ENCODE measurements around the gene ARHGAP24.

GRCh38 chr4:85792376-85793232, 317.7 kb downstream of the ARHGAP24 start:
- TF ChIP-seq CTCF (IDR thresholded peaks at IDR 0.05), result no peak
- TF ChIP-seq ZNF416 (CRISPR knock-in tag; IDR thresholded peaks at IDR 0.05), result no peak
- TF ChIP-seq NR2C2 (CRISPR knock-in tag; IDR thresholded peaks at IDR 0.05), result no peak
- TF ChIP-seq CREB1 (CRISPR knock-in tag; IDR thresholded peaks at IDR 0.05), result no peak
- no peak for TF ChIP-seq NFYB (CRISPR knock-in tag; conservative IDR thresholded peaks at IDR 0.05; ENCODE audit: low read depth)
- no peak for TF ChIP-seq USF2 (CRISPR knock-in tag; IDR thresholded peaks at IDR 0.05)
- no peak for TF ChIP-seq NFE2L1 (CRISPR knock-in tag; IDR thresholded peaks at IDR 0.05)
- TF ChIP-seq HMGXB4 (CRISPR knock-in tag; IDR thresholded peaks at IDR 0.05), result no peak
- no peak for TF ChIP-seq USF1 (CRISPR knock-in tag; IDR thresholded peaks at IDR 0.05)
- no peak for TF ChIP-seq ATF2 (CRISPR knock-in tag; IDR thresholded peaks at IDR 0.05; ENCODE audit: borderline replicate concordance, low read depth)
- TF ChIP-seq TP53 (CRISPR knock-in tag; IDR thresholded peaks at IDR 0.05), result no peak
